HG02852 (cell line): ENCODE data around the gene DPCD.

Source experiments
- ATAC-seq: cut with Tn5 transposase; IDR thresholded peaks from one replicate; pipeline ENCODE4 v1.9.1; 2021; ENCODE audit warnings: mild to moderate bottlenecking, moderate library complexity; ENCODE audit not compliant: unreplicated experiment

The DPCD gene

GRCh38 chr10:101651336-101651735 lies 63.2 kb downstream of the DPCD start:
- no peak for ATAC-seq

- ATAC-seq: no peak
Measured at GRCh38 chr10:101653536-101653935, 65.4 kb downstream of the DPCD start.

GRCh38 chr10:101655570-101655969 lies 67.4 kb downstream of the DPCD start:
- no peak for ATAC-seq

- ATAC-seq: no peak
Measured at GRCh38 chr10:101656890-101657289, 68.8 kb downstream of the DPCD start.

GRCh38 chr10:101658975-101659374 lies 70.9 kb downstream of the DPCD start:
- ATAC-seq: no peak
